ENCODE measurements around the gene SHROOM3.

- no peak for TF ChIP-seq POLR2A (IDR thresholded peaks at IDR 0.05; ENCODE audit: low read length)
- TF ChIP-seq GATA1 (IDR thresholded peaks at IDR 0.05; ENCODE audit: low read depth, low read length), result no peak
These were observed 230.7 kb downstream of the SHROOM3 start for GRCh38 chr4:76665721-76666120.

Measured in erythroblast (primary cell).